SU-DHL-6 (cell line): ENCODE data around the gene ADM5.

Experiments
- CTCF ChIP-seq: fragments of 200-600 bp; sonication (generic); IDR thresholded peaks from one replicate; pipeline ENCODE4 v1.5.1; 2017; ENCODE audit warnings: antibody characterized with exemption, mild to moderate bottlenecking, low read length, moderate library complexity; ENCODE audit not compliant: insufficient read depth, poor library complexity, severe bottlenecking
- EZH2phosphoT487 ChIP-seq: fragments of 200-600 bp; sonication (generic), shearing (Covaris generic); conservative IDR thresholded peaks from 2 replicates; pipeline ENCODE4 v1.6.1; 2018; ENCODE audit warnings: mild to moderate bottlenecking, antibody characterized with exemption, low read length, moderate library complexity, mixed read lengths

GRCh38 chr19:49690656-49691242 lies 1.4 kb downstream of the ADM5 start, which contains the start of gene CPT1C:
- TF ChIP-seq CTCF: no peak
- TF ChIP-seq EZH2phosphoT487: no peak
